ENCODE measurements around the gene MCF2L2.

DNA sequence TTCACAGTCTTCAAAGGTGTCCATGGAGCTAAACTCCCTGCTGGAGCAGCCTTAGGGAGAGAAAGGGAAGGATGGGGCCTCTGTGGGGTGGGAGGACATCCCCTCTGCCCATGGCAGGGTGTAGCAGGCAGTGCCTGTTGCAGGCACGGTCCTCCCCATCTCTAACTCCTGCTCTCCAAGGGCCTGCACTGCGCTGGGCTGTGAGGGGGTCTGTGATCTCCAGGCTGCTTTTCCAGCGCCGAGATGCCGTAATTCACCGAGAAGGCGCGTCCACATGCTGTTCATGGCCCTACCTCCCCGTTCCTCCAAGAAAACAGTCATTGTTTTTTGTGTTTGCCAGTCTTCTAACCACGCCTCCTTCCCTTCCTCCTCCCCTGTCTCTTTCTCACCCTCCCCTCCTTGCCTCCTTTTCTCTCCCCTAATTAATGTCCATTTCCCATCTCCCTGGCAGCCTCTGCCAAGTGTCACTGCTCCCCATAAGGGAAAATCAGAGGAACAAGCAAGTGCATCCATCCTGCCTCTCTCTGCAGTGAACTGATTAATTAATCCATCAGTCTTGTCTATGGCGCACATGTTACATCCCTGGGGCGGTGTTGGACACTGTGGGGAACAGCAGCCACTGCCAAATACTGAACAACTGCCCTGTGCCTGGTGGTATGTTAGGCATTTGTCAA, 248.2 kb downstream of the MCF2L2 start:
- TF ChIP-seq, protein P1, sequence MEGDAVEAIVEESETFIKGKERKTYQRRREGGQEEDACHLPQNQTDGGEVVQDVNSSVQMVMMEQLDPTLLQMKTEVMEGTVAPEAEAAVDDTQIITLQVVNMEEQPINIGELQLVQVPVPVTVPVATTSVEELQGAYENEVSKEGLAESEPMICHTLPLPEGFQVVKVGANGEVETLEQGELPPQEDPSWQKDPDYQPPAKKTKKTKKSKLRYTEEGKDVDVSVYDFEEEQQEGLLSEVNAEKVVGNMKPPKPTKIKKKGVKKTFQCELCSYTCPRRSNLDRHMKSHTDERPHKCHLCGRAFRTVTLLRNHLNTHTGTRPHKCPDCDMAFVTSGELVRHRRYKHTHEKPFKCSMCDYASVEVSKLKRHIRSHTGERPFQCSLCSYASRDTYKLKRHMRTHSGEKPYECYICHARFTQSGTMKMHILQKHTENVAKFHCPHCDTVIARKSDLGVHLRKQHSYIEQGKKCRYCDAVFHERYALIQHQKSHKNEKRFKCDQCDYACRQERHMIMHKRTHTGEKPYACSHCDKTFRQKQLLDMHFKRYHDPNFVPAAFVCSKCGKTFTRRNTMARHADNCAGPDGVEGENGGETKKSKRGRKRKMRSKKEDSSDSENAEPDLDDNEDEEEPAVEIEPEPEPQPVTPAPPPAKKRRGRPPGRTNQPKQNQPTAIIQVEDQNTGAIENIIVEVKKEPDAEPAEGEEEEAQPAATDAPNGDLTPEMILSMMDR (conservative IDR thresholded peaks at IDR 0.05; ENCODE audit: low read depth in 2 of 2), result no peak
- TF ChIP-seq EZH2 (IDR thresholded peaks at IDR 0.05; ENCODE audit: low read depth, unreplicated experiment) (no peak), POLR2AphosphoS5 (IDR thresholded peaks at IDR 0.05; ENCODE audit: low read depth) (no peak), STAT1 (IDR thresholded peaks at IDR 0.05; ENCODE audit: unreplicated experiment) (no peak), NANOG (IDR thresholded peaks at IDR 0.05; ENCODE audit: borderline replicate concordance) (no peak), JUNB (IDR thresholded peaks at IDR 0.05; ENCODE audit: unreplicated experiment) (no peak), ZNF331 (CRISPR knock-in tag; IDR thresholded peaks at IDR 0.05; ENCODE audit: low read depth) (no peak), EZH2phosphoT487 (IDR thresholded peaks at IDR 0.05; ENCODE audit: unreplicated experiment) (no peak)
- TF ChIP-seq, protein P2, sequence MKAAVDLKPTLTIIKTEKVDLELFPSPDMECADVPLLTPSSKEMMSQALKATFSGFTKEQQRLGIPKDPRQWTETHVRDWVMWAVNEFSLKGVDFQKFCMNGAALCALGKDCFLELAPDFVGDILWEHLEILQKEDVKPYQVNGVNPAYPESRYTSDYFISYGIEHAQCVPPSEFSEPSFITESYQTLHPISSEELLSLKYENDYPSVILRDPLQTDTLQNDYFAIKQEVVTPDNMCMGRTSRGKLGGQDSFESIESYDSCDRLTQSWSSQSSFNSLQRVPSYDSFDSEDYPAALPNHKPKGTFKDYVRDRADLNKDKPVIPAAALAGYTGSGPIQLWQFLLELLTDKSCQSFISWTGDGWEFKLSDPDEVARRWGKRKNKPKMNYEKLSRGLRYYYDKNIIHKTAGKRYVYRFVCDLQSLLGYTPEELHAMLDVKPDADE (IDR thresholded peaks at IDR 0.05), result no peak
- TF ChIP-seq, protein P3, sequence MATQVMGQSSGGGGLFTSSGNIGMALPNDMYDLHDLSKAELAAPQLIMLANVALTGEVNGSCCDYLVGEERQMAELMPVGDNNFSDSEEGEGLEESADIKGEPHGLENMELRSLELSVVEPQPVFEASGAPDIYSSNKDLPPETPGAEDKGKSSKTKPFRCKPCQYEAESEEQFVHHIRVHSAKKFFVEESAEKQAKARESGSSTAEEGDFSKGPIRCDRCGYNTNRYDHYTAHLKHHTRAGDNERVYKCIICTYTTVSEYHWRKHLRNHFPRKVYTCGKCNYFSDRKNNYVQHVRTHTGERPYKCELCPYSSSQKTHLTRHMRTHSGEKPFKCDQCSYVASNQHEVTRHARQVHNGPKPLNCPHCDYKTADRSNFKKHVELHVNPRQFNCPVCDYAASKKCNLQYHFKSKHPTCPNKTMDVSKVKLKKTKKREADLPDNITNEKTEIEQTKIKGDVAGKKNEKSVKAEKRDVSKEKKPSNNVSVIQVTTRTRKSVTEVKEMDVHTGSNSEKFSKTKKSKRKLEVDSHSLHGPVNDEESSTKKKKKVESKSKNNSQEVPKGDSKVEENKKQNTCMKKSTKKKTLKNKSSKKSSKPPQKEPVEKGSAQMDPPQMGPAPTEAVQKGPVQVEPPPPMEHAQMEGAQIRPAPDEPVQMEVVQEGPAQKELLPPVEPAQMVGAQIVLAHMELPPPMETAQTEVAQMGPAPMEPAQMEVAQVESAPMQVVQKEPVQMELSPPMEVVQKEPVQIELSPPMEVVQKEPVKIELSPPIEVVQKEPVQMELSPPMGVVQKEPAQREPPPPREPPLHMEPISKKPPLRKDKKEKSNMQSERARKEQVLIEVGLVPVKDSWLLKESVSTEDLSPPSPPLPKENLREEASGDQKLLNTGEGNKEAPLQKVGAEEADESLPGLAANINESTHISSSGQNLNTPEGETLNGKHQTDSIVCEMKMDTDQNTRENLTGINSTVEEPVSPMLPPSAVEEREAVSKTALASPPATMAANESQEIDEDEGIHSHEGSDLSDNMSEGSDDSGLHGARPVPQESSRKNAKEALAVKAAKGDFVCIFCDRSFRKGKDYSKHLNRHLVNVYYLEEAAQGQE (IDR thresholded peaks at IDR 0.05; ENCODE audit: unreplicated experiment), result no peak

Measured in GM23338 (cell line).